Skeletal muscle tissue (tissue), 4 donors: ENCODE results near the gene ESRRA. TPM values are rescaled to one million over a fixed set of nuclear protein-coding genes. Genes with fewer than 3 reads are reported as not detected.

Source experiments
- H3K27ac ChIP-seq: one replicate; pipeline ENCODE4 v1.7.0; 2013; ENCODE audit warnings: mild to moderate bottlenecking, low read depth, low read length, inconsistent platforms
- H3K27me3 ChIP-seq, 3 donors: one replicate each; pipeline ENCODE4 v1.7.0; 2013; ENCODE audit warnings: low read length in 3 of 3; ENCODE audit not compliant: control insufficient read depth in 3 of 3, insufficient read depth in 3 of 3
- H3K36me3 ChIP-seq, 3 donors: one replicate each; pipeline ENCODE4 v1.7.0; 2013; ENCODE audit warnings: low read length in 3 of 3; ENCODE audit not compliant: control insufficient read depth in 3 of 3, insufficient read depth in 3 of 3
- H3K4me1 ChIP-seq, 3 donors: one replicate each; pipeline ENCODE4 v1.7.0; 2013; ENCODE audit warnings: low read length in 3 of 3, mild to moderate bottlenecking in 3 of 3; ENCODE audit not compliant: control insufficient read depth in 3 of 3, insufficient read depth in 3 of 3
- H3K4me3 ChIP-seq, 3 donors: one replicate each; pipeline ENCODE4 v1.7.0; 2013; ENCODE audit warnings: low read length in 3 of 3
- H3K9ac ChIP-seq, 3 donors: one replicate each; pipeline ENCODE4 v1.7.0; 2013; ENCODE audit warnings: low read length in 3 of 3, mild to moderate bottlenecking in 3 of 3, moderate library complexity in 2 of 3, low read depth in 1 of 3
- H3K9me3 ChIP-seq, 3 donors: one replicate each; pipeline ENCODE4 v1.7.0; 2013; ENCODE audit warnings: low read length in 3 of 3; ENCODE audit not compliant: control insufficient read depth in 3 of 3
- total RNA-seq: library from RNA; depleted of rRNA; stranded (reverse); fragments of >200 nt; gene quantifications from one replicate; pipeline ENCODE4 v1.2.3, GENCODE V29; 2014
- donor health status: Osteomylitis.

The ESRRA gene
- total RNA-seq, 1 donor from 2014 or later = 35.0 TPM

DNA sequence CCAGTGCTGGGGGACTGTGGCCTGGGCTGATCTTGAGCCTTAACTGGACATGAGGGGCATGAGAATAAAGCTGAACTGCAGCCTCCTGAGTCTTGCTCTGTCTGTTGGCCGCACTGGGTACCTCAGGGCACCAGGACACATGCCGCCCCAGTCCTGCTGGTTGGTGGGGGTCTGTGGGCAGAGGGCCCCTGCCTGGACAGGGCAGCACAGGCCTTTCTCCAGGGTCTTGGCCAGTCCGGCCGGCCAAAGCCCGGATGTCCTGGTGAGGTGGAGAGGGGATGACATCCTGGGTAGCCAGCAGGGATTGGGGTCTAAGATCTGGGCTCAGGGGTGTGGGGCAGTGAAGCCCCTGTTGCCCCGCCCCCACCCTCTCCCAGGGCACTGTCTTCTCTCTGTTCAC lies 52.1 kb downstream of the ESRRA start:
- Histone ChIP-seq H3K4me1 (peaks cover 27 to 31% (median 28%) of the 10 kb centered on the region in 3 donors), H3K9ac (peak overlapping the region in 1 of 3 donors; percentile 25), H3K27me3 (peaks cover 0 to 9% (median 5%) of the 10 kb centered on the region in 3 donors), H3K4me3 (no peak overlapping the region), H3K27ac (no peak overlapping the region), H3K9me3 (no peaks in the 10 kb centered on the region), H3K36me3 (peaks cover 7 to 19% (median 15%) of the 10 kb centered on the region in 3 donors)

DNA sequence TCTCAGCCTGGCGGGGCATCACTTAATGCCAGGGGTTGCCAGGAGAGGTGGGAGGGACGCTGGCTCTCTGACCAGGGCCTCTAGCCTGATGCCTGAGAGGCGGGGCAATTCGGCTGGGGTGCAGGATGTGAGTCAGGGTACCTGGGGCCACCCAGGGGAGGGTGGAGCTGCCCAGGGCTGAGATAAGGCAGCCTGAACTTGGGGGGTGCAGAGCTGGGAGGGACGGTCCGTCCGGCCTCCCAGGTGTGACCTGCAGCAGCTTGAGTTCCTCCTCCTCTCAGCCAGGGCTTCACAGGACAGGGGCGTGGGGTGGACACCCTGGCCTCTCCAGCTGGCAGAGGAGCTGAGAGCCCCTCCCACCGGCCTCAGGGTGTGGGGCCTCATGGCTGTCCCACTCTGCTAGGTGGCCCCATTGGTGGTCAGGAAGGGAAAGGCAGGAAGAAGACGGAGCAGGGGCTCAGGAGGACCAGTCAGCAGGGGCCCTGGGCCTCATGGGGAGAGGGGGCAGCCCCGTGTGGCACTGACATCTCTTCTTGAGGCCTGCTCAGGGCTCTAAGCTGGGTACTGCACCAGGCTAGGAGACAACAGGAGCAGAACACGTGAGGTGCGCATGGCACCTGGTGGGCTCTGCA lies 52.7 kb downstream of the ESRRA start:
- peak overlapping the region; percentile 86 for H3K27ac ChIP-seq
- peaks cover 11 to 21% (median 20%) of the 10 kb centered on the region in 3 donors for H3K36me3 ChIP-seq
- peak overlapping the region; percentile 76 to 96 (median 95) for H3K4me3 ChIP-seq
- H3K4me1 ChIP-seq = peaks cover 27 to 31% (median 28%) of the 10 kb centered on the region in 3 donors
- H3K9ac ChIP-seq = peak overlapping the region; percentile 84 to 94 (median 90)
- no peaks in the 10 kb centered on the region for H3K9me3 ChIP-seq
- H3K27me3 ChIP-seq = peaks cover 0 to 5% (median 4%) of the 10 kb centered on the region in 3 donors

DNA sequence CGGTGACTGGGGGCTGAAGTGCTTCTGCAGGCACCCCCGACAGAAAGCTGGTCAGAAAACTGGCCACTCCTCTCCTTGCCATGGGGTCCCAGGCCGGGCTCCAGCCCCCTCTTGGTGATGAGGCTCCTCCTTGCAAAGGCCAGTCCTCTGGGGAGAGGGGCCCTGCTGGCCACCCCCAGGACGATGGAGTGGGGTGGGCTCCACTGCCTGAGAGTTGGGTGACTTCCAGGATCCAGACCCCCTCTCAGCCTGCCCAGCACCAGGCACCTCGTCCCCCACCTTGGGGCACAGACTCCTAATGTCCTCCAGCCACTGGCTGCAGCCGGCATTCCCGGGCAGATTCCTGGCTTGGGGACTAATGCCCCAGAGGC lies 53.2 kb downstream of the ESRRA start:
- Histone ChIP-seq H3K27me3 (peaks cover 0 to 4% (median 2%) of the 10 kb centered on the region in 3 donors), H3K36me3 (peaks cover 16 to 23% (median 23%) of the 10 kb centered on the region in 3 donors), H3K4me1 (peaks cover 27 to 31% (median 28%) of the 10 kb centered on the region in 3 donors), H3K4me3 (peak overlapping the region; percentile 76 to 96 (median 95)), H3K9ac (peak overlapping the region; percentile 84 to 94 (median 90)), H3K27ac (peak overlapping the region; percentile 86), H3K9me3 (no peaks in the 10 kb centered on the region)

DNA sequence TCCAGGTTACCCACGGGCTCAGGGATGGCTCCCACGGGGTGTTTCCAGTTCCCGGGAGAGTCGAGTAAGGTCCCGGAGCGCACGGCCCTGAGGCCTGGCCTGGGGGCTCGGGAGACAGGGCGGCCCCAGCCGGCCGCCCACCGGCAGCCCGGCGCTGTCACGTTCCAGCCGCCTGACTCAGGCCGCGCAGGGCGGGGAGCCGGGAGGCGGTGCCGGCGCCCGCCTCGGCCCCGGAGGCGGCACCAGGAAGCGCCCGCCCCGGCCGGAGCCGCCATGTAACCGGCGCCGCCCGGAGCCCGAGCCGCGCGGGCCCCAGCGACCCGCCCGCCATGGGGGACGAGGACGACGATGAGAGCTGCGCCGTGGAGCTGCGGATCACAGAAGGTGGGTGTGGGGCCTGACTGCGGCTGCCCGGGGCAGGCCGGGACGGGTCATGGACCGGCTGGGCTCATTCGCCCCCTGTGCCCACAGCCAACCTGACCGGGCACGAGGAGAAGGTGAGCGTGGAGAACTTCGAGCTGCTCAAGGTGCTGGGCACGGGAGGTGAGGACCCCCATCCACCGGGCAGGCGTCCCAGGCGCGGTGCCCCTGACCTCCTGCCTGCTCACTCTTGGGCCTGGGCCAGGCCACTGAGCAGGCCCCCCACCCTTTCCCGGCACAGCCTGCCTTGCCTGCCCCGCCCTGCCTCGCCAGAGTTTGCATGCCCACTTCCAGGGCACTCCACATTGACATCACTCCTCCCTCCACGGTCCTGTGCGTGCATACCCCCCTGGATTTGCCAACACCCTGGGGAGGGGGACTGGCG lies 53.8 kb downstream of the ESRRA start, which contains the start of gene RPS6KA4:
TSS of gene RPS6KA4 (plus strand) at position 256 of the 805 bp plus-strand sequence. CDS start at position 330, 74 bp downstream.
- Histone ChIP-seq H3K4me1 (peaks cover 27 to 31% (median 28%) of the 10 kb centered on the region in 3 donors), H3K27me3 (peaks cover 0 to 3% (median 0%) of the 10 kb centered on the region in 3 donors), H3K36me3 (peaks cover 22 to 23% (median 23%) of the 10 kb centered on the region in 3 donors), H3K27ac (peak within 1 kb of the TSS; percentile 86), H3K9ac (peak within 1 kb of the TSS; percentile 84 to 94 (median 90)), H3K9me3 (no peaks in the 10 kb centered on the region), H3K4me3 (peak within 1 kb of the TSS; percentile 78 to 96 (median 95))

DNA sequence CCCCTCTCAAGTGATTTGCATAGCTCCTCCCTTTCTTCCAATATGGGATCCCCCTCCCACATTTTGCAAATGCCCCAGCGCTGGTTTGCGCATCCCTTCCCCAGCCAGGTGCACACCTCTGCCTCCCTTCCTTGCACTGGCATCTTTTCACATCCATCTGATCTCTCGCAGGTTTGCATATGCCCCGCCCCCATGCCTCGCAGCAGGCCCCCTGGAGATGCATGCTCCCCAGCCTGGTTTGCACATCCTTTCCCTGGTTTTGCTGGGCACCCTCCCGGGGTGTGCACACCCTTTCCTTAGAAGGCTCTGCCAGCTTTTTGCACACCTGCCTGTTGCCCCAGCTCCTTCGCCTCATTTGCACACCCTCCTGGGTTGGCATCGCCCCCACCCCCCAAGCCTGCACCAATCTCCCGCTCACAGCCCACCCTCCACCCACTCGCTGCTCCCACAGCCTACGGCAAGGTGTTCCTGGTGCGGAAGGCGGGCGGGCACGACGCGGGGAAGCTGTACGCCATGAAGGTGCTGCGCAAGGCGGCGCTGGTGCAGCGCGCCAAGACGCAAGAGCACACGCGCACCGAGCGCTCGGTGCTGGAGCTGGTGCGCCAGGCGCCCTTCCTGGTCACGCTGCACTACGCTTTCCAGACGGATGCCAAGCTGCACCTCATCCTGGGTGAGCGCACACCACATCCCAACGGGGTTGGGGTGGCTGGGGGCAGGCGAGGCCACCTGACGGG lies 54.6 kb downstream of the ESRRA start:
- peaks cover 23 to 26% (median 23%) of the 10 kb centered on the region in 3 donors for H3K36me3 ChIP-seq
- no peaks in the 10 kb centered on the region for H3K9me3 ChIP-seq
- peak overlapping the region; percentile 78 to 96 (median 95) for H3K4me3 ChIP-seq
- H3K27ac ChIP-seq = no peak overlapping the region
- H3K4me1 ChIP-seq = peaks cover 27 to 31% (median 27%) of the 10 kb centered on the region in 3 donors
- peak overlapping the region; percentile 84 to 94 (median 89) for H3K9ac ChIP-seq
- no peaks in the 10 kb centered on the region for H3K27me3 ChIP-seq

GRCh38 chr11:64360448-64360921 lies 55.2 kb downstream of the ESRRA start:
- Histone ChIP-seq H3K36me3 (peaks cover 28 to 32% (median 29%) of the 10 kb centered on the region in 3 donors), H3K4me1 (peaks cover 21 to 25% (median 21%) of the 10 kb centered on the region in 3 donors), H3K27ac (no peak overlapping the region), H3K9me3 (no peaks in the 10 kb centered on the region), H3K9ac (no peak overlapping the region), H3K27me3 (no peaks in the 10 kb centered on the region), H3K4me3 (no peak overlapping the region)

- Histone ChIP-seq H3K9me3 (no peaks in the 10 kb centered on the region), H3K9ac (no peak overlapping the region), H3K27me3 (no peaks in the 10 kb centered on the region), H3K4me3 (no peak overlapping the region), H3K4me1 (peaks cover 19 to 23% (median 20%) of the 10 kb centered on the region in 3 donors), H3K36me3 (peaks cover 36 to 37% (median 36%) of the 10 kb centered on the region in 3 donors), H3K27ac (no peak overlapping the region)
Measured at GRCh38 chr11:64361659-64362058, 56.3 kb downstream of the ESRRA start.

DNA sequence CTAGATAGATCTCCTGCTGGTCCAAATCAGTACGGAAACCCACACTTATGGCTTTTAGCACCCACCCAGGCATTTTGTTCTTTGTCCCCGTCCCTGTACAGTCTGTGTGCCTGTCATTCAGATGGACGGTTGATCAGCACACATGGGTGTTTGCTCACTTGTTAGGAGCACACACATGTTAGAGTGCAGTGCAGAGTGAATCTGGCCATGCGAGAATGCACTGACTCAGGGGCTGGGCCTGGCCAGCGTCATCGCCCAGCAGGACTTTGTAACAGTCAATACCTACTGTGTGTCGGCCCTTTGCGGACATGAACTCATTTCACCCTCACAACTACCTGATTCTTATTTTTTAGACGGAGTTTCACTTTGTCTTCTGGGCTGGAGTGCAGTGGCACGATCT lies 57.0 kb downstream of the ESRRA start:
- Histone ChIP-seq H3K9ac (no peak overlapping the region), H3K27me3 (no peaks in the 10 kb centered on the region), H3K9me3 (no peaks in the 10 kb centered on the region), H3K4me1 (peaks cover 19 to 23% (median 20%) of the 10 kb centered on the region in 3 donors), H3K4me3 (no peak overlapping the region), H3K27ac (no peak overlapping the region), H3K36me3 (peaks cover 37 to 39% (median 37%) of the 10 kb centered on the region in 3 donors)

GRCh38 chr11:64364435-64364834 lies 59.1 kb downstream of the ESRRA start:
- no peak overlapping the region for H3K4me3 ChIP-seq
- H3K4me1 ChIP-seq = peaks cover 7 to 8% (median 7%) of the 10 kb centered on the region in 3 donors
- H3K36me3 ChIP-seq = peaks cover 40 to 47% (median 40%) of the 10 kb centered on the region in 3 donors
- no peak overlapping the region for H3K9ac ChIP-seq
- H3K27ac ChIP-seq = no peak overlapping the region
- H3K27me3 ChIP-seq = no peaks in the 10 kb centered on the region
- no peaks in the 10 kb centered on the region for H3K9me3 ChIP-seq
